Kidney tubule cell (primary cell): ENCODE measurements around the gene IRF2.

ENCODE experiments used
- DNase-seq: peaks from one replicate; pipeline ENCODE4 v3.0.0-alpha.2; 2018; ENCODE audit warnings: low spot score

Gene IRF2

DNA sequence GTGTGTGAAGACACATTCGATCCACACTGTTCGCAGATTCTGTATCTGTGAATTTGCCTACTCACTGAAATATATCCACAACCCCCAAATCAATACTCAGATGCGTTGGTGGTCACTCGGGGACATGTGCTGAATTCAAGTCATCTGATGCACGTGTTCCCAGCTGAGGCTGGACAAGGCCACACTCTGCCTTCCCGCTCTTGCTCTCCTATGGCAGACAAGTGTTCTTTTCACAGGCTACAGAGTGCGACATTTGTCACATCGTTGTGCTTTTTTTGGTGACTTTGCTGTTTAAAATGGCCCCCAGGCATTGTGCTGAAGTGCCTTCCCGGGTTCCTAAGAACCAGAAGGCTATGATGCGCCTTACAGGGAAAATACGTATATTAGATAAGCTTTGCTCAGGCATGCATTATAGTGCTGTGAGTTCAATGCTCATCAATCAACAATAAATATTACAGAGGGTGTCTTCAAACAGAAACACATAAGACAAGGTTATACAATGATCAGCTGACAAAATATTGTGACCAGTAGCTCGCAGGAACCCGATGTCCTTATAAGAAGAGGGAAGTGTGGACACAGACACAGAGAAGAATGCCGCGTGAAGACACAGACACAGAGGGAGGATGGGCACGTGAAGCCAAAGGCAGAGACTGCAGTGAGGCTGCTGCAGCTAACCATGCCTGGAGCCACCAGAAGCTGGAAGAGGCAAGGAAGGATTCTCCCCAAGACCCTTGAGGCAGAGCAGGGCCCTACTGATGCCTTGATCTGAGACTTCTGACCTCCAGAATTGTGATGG is 42.0 kb downstream of the IRF2 start:
- DNase-seq, result no peak

DNA sequence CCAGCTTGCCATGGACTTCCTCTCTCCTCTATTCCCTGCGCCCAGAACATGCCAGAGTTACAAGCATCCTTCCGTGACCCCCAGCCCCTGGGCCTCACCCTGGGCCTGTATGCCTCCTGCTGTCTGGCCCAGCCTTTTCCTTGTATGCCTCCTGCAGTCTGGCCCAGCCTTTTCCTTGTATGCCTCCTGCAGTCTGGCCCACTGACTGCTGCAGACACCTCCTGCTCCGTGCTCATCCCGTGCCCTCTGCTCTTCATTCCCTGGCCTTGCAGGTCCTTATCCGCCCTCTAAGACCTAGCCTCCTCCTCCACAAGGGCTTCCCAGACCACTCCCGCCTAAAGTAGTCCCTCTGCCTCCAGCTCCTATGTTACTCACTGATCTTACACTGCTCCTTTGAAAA is 44.2 kb downstream of the IRF2 start:
- DNase-seq, result no peak

DNA sequence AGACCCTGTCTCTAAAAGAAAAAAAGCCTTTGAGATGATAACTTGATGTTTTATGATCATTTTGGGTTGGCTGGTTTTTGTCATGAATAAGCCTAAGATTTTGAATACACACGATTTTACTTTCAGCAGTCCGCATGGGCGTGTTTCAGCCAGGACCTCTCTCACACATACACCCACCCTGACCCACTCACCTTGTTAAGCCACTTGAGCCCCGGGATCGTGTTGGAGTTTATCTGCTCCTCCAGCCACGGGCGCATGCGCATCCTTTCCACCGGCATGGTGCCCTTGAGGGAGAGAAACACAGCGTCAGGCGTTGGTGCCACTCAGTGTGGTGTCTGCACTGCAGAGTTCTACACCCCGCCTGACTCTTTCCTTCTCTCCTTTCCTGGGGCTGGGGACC is 45.6 kb downstream of the IRF2 start:
- no peak for DNase-seq

DNA sequence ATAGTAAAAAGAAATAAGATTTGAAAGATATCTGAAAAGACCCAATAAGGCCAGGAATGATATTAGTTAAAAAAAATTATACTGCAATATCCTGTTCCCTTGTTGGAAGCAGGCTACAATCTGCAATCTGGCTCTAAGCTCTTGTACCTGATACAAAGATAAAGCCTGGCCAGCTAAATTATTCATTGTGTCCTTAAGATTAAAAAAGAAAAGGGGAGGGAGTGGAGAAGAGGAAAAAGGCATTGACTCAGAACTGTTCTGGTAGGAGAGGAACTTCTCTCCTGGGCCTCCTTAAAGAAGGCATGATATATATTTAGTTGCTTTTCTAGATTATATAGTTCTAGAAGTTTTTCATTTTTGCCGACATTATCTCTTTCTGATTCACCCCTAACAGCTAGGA is 46.7 kb downstream of the IRF2 start:
- DNase-seq, result no peak

- DNase-seq, result no peak
Measured at GRCh38 chr4:184427093-184427492, 47.3 kb downstream of the IRF2 start.

GRCh38 chr4:184424993-184425758 is 49.2 kb downstream of the IRF2 start:
- peak; percentile 23 for DNase-seq

GRCh38 chr4:184424279-184424678 is 50.1 kb downstream of the IRF2 start:
- no peak for DNase-seq

GRCh38 chr4:184423003-184423686 is 51.2 kb downstream of the IRF2 start:
- DNase-seq, result no peak

DNA sequence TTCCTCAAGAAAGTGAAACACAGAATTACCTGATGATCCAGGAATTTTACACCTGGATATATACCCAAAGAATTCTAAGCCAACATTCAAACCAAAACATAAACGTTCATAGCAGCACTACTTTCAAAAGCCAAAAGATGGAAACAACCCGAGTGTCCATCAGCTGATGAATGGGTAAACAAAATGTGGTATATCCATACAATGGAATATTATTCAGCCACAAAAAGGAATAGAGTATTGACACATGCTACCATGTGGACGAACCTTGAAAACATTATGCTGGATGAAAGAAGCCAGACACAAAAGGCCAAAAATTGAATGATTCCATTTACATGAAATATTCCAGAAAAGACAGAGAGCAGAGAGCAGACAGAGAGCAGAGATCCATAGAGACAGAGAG is 52.0 kb downstream of the IRF2 start:
- no peak for DNase-seq

DNA sequence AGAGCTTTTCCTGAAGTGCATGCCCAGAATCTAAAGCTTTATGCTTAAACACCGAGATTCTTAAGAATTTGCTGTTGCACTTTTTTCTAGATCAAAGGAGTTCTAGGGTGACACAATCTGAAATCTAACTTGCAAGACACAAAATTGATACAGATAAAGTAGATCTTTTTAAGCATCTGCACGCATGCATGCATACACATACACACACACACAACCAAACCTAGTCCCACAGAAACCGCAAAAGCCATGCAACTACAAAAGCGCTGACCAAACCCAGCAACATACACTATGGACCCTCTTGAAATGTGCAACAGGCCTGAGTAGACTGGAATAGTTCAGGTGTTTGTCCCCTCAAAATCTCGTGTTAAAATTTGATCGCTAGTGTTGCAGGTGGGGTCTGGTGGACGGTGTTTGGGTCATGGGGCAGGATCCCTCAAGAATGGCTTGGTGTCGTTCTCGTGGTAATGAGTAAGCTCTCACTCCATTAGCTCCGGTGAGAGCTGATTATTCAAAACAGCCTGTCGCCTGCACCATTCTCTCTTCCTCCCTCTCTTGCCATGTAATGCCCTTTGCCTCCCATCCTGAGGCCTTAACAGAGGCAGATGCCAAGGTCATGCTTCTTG is 52.7 kb downstream of the IRF2 start:
- no peak for DNase-seq

DNA sequence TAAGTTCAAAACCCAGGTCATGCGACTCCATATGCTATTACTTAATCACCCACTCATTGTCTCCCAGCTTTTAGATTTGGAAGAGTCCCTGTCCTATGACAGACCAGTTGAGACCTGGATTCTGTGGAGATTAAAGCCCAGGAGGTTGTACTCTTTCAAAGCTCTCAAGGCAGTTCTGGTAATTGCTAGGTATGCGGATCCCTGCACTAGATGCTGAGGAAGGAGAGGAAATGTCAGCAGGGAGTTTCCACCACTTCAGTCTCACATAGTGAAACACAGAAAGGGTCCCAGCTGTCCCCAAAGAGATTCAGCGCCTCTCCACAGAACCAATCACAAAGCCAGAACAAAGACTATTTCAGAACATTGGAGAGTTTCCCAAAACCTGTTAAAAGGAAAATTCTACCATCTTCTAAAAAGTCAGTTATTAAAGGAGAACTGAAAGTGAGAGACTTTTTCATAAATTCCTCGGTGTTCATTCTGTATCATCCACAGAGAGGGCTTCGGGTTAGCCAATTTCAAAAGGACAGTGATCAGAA is 53.4 kb downstream of the IRF2 start:
- DNase-seq, result no peak

GRCh38 chr4:184420402-184420801 is 53.9 kb downstream of the IRF2 start:
- DNase-seq, result no peak

GRCh38 chr4:184419976-184420375 is 54.4 kb downstream of the IRF2 start:
- DNase-seq, result no peak

- peak; percentile 83 for DNase-seq
Measured at GRCh38 chr4:184417802-184418511, 56.4 kb downstream of the IRF2 start.

DNA sequence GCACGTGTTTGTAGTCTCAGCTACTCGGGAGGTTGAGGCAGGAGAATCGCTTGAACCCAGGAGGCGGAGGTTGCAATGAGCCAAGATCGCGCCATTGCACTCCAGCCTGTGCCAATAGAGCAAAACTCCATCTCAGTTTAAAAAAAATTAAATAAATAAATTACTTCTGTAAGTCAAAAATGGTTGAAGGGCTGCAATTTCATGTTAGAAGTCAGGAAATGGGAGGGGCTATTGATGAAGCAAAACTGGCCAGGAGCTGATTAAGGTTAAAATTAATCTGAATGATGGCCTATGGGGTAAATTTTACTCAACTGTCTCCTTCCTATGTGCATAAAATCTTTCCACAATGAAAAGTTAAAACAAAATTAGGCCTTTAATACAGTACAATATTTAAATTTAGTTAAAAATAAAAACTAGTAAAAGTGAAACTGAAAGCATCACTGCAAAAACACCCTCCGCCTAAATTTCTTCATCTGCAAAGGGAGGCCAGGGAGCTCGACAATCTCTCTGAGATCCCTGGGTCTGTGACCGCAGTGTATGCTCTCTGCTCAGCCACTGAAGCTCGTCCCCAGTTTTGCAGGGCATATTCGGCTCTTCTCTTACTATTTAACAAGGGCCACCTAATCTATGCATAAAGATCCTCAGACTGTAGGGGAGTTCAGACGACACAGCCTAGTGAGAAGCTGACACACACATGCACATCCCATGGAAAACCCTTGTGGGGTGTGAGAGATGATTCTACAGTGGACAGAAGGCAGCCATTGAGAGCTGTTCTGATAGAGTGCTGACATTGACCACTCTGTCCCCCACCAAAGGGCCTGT is 57.2 kb downstream of the IRF2 start:
- DNase-seq, result no peak

DNA sequence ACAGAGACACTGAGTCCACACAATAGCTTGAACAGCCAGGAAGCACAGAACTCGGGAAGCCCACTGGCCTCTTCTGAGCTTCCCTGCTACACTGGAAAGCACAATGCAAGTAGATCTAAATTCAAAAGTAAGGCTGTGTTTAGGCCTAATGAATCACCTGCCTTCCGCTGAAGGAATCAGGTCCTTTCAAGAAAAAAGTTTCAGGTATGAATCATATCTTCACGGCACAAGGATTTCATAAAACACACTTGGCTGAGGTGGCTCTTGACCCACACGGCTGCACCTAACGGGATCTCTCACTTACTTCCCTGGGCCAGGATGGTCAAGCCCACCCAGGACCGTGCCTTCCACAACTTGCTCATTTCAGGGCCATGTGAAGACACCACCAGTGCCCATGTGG is 59.3 kb downstream of the IRF2 start:
- peak; percentile 41 for DNase-seq

DNA sequence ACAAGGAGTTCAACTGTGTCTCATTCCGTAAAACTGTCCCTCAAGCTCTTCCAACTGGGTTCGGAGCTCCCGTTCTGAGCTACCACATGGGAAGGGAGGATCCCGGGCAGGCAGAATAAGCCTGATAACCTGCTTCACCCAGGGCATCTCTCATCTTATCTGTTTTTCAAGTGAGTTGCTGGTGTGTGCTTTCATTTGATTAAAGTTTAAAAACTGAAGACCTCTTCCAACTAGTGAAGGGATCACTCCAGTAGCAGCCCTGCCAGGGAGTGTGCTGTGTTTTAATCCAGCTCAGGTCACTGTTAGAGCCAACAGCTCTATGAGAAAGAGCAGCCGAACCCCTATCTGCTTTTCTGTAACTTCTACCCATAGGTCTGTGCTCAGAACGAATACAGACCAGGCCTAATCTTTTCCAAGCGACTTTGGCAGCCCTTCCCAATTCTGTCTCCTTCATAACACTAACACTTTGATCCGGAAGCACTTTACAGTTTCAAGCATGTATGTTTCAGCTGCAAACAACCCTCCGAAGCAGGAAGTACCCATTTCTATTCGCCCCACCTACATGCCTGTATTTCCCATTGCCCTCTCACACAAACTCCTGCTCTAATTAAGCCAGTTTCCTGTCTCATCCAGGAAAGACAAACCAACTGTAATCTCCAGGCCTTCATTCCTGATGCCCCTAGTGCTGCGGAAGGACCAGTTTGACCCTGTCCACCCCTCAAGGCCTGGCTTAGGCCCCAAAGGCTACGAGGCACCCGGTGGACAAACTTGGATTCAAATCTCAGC is 60.9 kb downstream of the IRF2 start:
- no peak for DNase-seq

DNA sequence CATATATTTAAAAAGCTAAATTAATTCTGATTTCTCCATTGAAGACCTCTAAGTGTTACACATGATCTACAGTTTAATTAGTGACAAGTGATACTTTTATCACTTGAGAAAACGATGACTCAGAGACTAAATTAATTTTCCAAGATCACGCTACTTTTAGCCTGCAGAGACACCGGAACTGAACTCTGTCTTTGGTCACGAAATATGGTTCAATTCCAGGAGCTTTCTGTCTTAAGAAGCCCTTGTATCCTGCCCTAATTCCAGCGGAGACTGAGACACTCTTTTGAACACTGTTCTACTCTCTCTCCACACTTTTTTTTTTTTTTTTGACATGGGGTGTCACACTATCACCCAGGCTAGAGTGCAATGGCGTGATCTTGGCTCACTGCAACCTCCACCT is 63.6 kb downstream of the IRF2 start:
- DNase-seq, result no peak

DNA sequence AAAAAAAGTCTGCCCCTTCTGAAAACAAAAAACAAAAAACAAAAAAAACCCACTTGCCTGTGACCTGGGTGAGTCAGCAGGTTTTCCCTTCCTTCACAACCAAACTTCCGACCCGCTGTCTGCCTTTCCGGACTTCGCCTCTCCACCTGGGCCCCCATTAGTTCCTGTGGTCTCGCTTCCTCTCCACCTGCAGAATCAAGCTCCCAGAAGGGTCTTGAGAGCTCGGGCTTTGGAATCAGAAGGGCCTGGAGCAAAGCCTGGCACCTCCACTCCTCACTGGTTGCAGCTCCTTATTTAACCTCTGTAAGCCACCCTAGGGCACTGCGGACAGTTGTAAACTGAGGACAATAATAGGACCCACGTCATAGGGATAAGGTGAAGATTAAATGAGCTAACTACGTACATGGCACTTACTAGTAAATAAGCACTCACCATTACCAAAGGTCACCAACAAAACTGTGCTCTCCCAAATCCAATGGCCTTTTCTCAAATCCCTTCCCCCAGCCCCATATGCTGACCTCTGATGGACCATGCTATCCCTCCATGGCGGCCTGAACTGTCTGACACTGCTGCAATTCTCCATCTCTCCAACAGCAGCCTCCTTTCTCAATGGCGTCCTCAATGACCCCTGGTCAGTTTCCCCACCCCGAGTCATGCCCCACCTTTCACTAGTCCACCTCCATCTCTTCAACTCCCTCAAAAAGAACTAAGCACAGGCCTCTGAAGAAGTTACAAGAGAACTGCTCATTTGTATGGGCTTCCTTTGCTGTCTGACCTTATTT is 64.2 kb downstream of the IRF2 start:
- no peak for DNase-seq
